ENCODE results near the gene IGLL5.
"Not testable (repeated sequence)": the region's sequence is repeated elsewhere in the genome, so short reads cannot be mapped to it uniquely, and the experiment has no call there.

IGLL5 gene

GRCh38 chr22:22902247-22903001 is 14.8 kb downstream of the IGLL5 start:
- no peak for DNase-seq

- no peak for DNase-seq
Observed at GRCh38 chr22:22903355-22903777, 15.8 kb downstream of the IGLL5 start.

GRCh38 chr22:22903781-22904192 is 16.2 kb downstream of the IGLL5 start:
- not testable (repeated sequence) for DNase-seq

- DNase-seq = not testable (repeated sequence)
Observed at GRCh38 chr22:22904736-22905135, 17.1 kb downstream of the IGLL5 start.

- DNase-seq = not testable (repeated sequence)
Observed at GRCh38 chr22:22906391-22906790, 18.8 kb downstream of the IGLL5 start.

GRCh38 chr22:22906907-22907550 is 19.4 kb downstream of the IGLL5 start:
- no peak for DNase-seq

- no peak for DNase-seq
Observed at GRCh38 chr22:22907551-22908494, 20.2 kb downstream of the IGLL5 start.

- DNase-seq = no peak
Observed at GRCh38 chr22:22908495-22908861, 20.9 kb downstream of the IGLL5 start.

GRCh38 chr22:22908941-22909604 is 21.5 kb downstream of the IGLL5 start:
- no peak for DNase-seq

- no peak for DNase-seq
Observed at GRCh38 chr22:22909605-22910271, 22.1 kb downstream of the IGLL5 start.

- DNase-seq = no peak
Observed at GRCh38 chr22:22910272-22911240, 22.9 kb downstream of the IGLL5 start.

GRCh38 chr22:22911327-22912134 is 23.9 kb downstream of the IGLL5 start:
- no peak for DNase-seq

- no peak for DNase-seq
Observed at GRCh38 chr22:22912135-22912987, 24.7 kb downstream of the IGLL5 start.

GRCh38 chr22:22912988-22913253 is 25.3 kb downstream of the IGLL5 start:
- DNase-seq = no peak

- DNase-seq = no peak
Observed at GRCh38 chr22:22913989-22914388, 26.4 kb downstream of the IGLL5 start.

GRCh38 chr22:22914726-22915669 is 27.4 kb downstream of the IGLL5 start:
- no peak for DNase-seq

- DNase-seq = no peak
Observed at GRCh38 chr22:22915670-22916035, 28.0 kb downstream of the IGLL5 start.

Data from midbrain (tissue), 1 donor.